WERI-Rb-1 (cell line): ENCODE data around the gene NT5E.

Source experiments
- DNase-seq: peaks from one replicate; pipeline ENCODE4 v3.0.0-alpha.2; 2020
- H3K27ac ChIP-seq: fragments of 250-450 bp; sonication (Bioruptor Pico); 2 replicates; pipeline ENCODE4 v1.5.1; 2020; ENCODE audit warnings: mild to moderate bottlenecking, moderate library complexity
- H3K27me3 ChIP-seq: fragments of 250-450 bp; sonication (Bioruptor Pico); 2 replicates; pipeline ENCODE4 v1.5.1; 2021; ENCODE audit warnings: mild to moderate bottlenecking, low read depth, moderate library complexity; ENCODE audit not compliant: insufficient read depth, severe bottlenecking
- H3K36me3 ChIP-seq: fragments of 250-450 bp; sonication (Bioruptor Pico); 2 replicates; pipeline ENCODE4 v1.5.1; 2020; ENCODE audit warnings: mild to moderate bottlenecking, moderate library complexity
- H3K4me3 ChIP-seq: 2 replicates; pipeline ENCODE4 v1.5.1; 2011; ENCODE audit warnings: low read depth, mild to moderate bottlenecking, control low read depth, low read length
- H3K9me3 ChIP-seq: fragments of 250-450 bp; sonication (Bioruptor Pico); 2 replicates; pipeline ENCODE4 v1.5.1; 2021; ENCODE audit warnings: mild to moderate bottlenecking, moderate library complexity; ENCODE audit not compliant: severe bottlenecking
- CTCF ChIP-seq: IDR thresholded peaks from 2 replicates; pipeline ENCODE4 v1.5.1; 2011; ENCODE audit warnings: low read depth, mild to moderate bottlenecking, control low read depth, inconsistent platforms, low read length

NT5E gene

GRCh38 chr6:85462673-85463072, 12.8 kb downstream of the NT5E start:
- Histone ChIP-seq H3K4me3 (no peak overlapping the region), H3K27ac (no peak overlapping the region)
- TF ChIP-seq CTCF: no peak

GRCh38 chr6:85463621-85464259, 13.9 kb downstream of the NT5E start:
- Histone ChIP-seq H3K9me3 (no peaks in the 10 kb centered on the region), H3K36me3 (no peaks in the 10 kb centered on the region), H3K4me3 (no peak overlapping the region), H3K27me3 (peaks cover 62% of the 10 kb centered on the region), H3K27ac (no peak overlapping the region)
- TF ChIP-seq CTCF: no peak
- DNase-seq: no peak

More at GRCh38 chr6:85462673-85463072, 12.8 kb downstream of the NT5E start:
- no peaks in the 10 kb centered on the region for H3K36me3 ChIP-seq
- no peak for DNase-seq
- H3K27me3 ChIP-seq: peaks cover 65% of the 10 kb centered on the region
- H3K9me3 ChIP-seq: no peaks in the 10 kb centered on the region

GRCh38 chr6:85464260-85464644, 14.4 kb downstream of the NT5E start:
- Histone ChIP-seq H3K9me3 (no peaks in the 10 kb centered on the region), H3K27me3 (peaks cover 62% of the 10 kb centered on the region), H3K4me3 (no peak overlapping the region), H3K36me3 (no peaks in the 10 kb centered on the region), H3K27ac (no peak overlapping the region)
- DNase-seq: no peak
- no peak for TF ChIP-seq CTCF

GRCh38 chr6:85464722-85465150, 14.9 kb downstream of the NT5E start:
- TF ChIP-seq CTCF: no peak
- H3K36me3 ChIP-seq: no peaks in the 10 kb centered on the region
- H3K4me3 ChIP-seq: no peak overlapping the region
- no peak overlapping the region for H3K27ac ChIP-seq
- H3K27me3 ChIP-seq: peaks cover 60% of the 10 kb centered on the region
- DNase-seq: no peak
- H3K9me3 ChIP-seq: no peaks in the 10 kb centered on the region

- H3K27ac ChIP-seq: no peak overlapping the region
- no peak overlapping the region for H3K4me3 ChIP-seq
- DNase-seq: no peak
Measured at GRCh38 chr6:85465762-85466161, 15.9 kb downstream of the NT5E start.

More at GRCh38 chr6:85465762-85466161, 15.9 kb downstream of the NT5E start:
- H3K27me3 ChIP-seq: peaks cover 62% of the 10 kb centered on the region
- no peaks in the 10 kb centered on the region for H3K36me3 ChIP-seq
- H3K9me3 ChIP-seq: no peaks in the 10 kb centered on the region
- no peak for TF ChIP-seq CTCF
